GM12891 (cell line): Measurements from ENCODE around the gene APOA5.

ENCODE experiments used
- POLR2A ChIP-seq: IDR thresholded peaks from 2 replicates; pipeline ENCODE4 v1.6.1; 2011; ENCODE audit warnings: low read depth, low read length, control low read depth
- POLR2AphosphoS5 ChIP-seq: IDR thresholded peaks from 2 replicates; pipeline ENCODE4 v1.6.1; 2011; ENCODE audit warnings: low read depth, low read length, control low read depth

- TF ChIP-seq POLR2A: no peak
- TF ChIP-seq POLR2AphosphoS5: no peak
These were observed 37.2 kb upstream of the APOA5 start for GRCh38 chr11:116828632-116829524.
